Activated CD4-positive, alpha-beta memory T cell treated with anti-CD3 and anti-CD28 coated beads for 36 hours (primary cell): ENCODE data around the gene SCNN1B. TPM values are rescaled to one million over a fixed set of nuclear protein-coding genes. Genes with fewer than 3 reads are reported as not detected.

Experiments used
- CTCF ChIA-PET: fragments of 350-600 bp; sonication (Branson Sonifier 250); formaldehyde crosslinking; loops from one replicate; lab custom pipeline; 2021; ENCODE audit warnings: antibody characterized with exemption, inconsistent platforms; lab: Charles Lee
- POLR2A ChIA-PET: fragments of 350-600 bp; sonication (Branson Sonifier 250); formaldehyde crosslinking; loops from one replicate; lab custom pipeline; 2021; ENCODE audit warnings: antibody characterized with exemption; lab: Charles Lee
- DNase-seq: peaks from one replicate; pipeline ENCODE4 v3.0.0-alpha.2; 2020
- H3K27ac Mint-ChIP-seq: one replicate; pipeline ENCODE4 v1.8.0; 2021; ENCODE audit warnings: mixed read lengths
- H3K27me3 Mint-ChIP-seq: one replicate; pipeline ENCODE4 v1.8.0; 2021; ENCODE audit warnings: mixed read lengths
- H3K36me3 Mint-ChIP-seq: one replicate; pipeline ENCODE4 v1.8.0; 2021; ENCODE audit warnings: mixed read lengths
- H3K4me1 Mint-ChIP-seq: one replicate; pipeline ENCODE4 v1.8.0; 2021; ENCODE audit warnings: low read depth, mixed read lengths
- H3K4me3 Mint-ChIP-seq: one replicate; pipeline ENCODE4 v1.8.0; 2021; ENCODE audit warnings: mild to moderate bottlenecking, mixed read lengths
- H3K9me3 Mint-ChIP-seq: one replicate; pipeline ENCODE4 v1.8.0; 2021; ENCODE audit warnings: mixed read lengths
- intact Hi-C: fragments of 100-400 bp; cut with micrococcal nuclease; formaldehyde crosslinking; loops from one replicate; pipeline ENCODE4 v1.15.1; 2023
- total RNA-seq, 2 experiments: library from RNA; stranded (reverse); gene quantifications; one replicate each; pipeline ENCODE4 v1.2.3, GENCODE V29; 2021

SCNN1B gene
- total RNA-seq, 2 experiments from 2014 or later = not detected

DNA sequence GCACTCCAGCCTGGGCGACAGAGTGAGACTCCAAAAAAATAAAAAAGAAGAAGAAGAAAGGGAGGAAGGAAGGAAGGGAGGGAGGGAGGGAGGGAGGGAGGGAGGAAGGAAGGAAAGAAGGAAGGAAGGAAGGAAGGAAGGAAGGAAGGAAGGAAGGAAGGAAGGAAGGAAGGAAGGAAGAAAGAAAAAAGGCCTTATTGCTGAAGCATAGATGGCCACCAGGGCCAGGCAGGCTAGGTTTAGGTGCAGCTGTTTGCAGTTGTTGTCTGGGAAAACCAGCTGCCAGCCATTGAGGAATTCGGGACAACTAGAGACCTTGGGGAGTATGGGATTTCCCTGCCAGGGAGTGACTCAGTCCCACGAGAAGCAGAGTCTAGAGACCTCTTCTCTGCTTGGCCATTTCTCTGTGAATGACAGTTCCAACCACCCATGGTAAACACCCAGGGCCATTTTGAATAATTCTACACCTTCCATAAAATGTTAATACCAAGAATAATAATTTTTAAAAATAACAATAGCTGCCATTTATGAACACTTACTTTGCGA, 31.0 kb downstream of the SCNN1B start:
- CTCF ChIA-PET = no interaction called here
- H3K9me3 Mint-ChIP-seq = no peaks in the 10 kb centered on the region
- no peak overlapping the region for H3K4me3 Mint-ChIP-seq
- POLR2A ChIA-PET = no interaction called here
- peaks cover 8% of the 10 kb centered on the region for H3K27me3 Mint-ChIP-seq
- H3K36me3 Mint-ChIP-seq = no peaks in the 10 kb centered on the region
- intact Hi-C loops = no loop called here
- H3K27ac Mint-ChIP-seq = no peak overlapping the region
- peaks cover 5% of the 10 kb centered on the region for H3K4me1 Mint-ChIP-seq
- no peak for DNase-seq

DNA sequence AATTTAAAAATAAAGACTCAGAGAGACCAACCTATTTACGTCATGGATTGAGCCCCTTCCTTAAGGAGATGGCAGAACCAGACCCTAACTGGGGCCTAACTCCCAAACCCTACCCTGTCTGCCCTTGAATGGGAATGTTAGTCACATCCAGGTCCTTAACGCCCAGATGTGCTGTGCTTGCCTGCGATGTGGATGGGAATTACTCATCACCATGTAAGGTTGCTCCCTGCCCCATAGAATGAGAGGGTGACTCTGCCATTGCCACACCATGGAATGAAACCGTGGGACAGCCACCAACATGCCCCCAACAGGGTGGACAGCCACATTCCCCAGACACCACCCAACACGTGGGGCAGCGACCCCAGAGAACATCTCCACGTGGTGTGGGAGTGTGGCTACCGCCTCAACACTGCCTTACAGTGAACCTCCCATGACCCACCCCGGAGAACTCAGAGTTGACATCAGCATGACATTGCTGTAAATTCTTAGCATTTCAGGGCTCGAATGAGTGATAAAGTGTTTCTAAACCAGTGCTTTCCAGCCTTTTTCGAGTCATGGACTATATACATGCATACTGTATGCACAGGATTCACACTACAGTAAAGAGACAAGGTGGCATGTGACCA, 31.8 kb downstream of the SCNN1B start:
- no peaks in the 10 kb centered on the region for H3K36me3 Mint-ChIP-seq
- no peak for DNase-seq
- H3K27ac Mint-ChIP-seq = no peak overlapping the region
- no peak overlapping the region for H3K4me3 Mint-ChIP-seq
- ChIA-PET CTCF (no interaction called here), POLR2A (no interaction called here)
- peaks cover 8% of the 10 kb centered on the region for H3K27me3 Mint-ChIP-seq
- intact Hi-C loops = no loop called here
- H3K9me3 Mint-ChIP-seq = no peaks in the 10 kb centered on the region
- H3K4me1 Mint-ChIP-seq = peaks cover 5% of the 10 kb centered on the region

DNA sequence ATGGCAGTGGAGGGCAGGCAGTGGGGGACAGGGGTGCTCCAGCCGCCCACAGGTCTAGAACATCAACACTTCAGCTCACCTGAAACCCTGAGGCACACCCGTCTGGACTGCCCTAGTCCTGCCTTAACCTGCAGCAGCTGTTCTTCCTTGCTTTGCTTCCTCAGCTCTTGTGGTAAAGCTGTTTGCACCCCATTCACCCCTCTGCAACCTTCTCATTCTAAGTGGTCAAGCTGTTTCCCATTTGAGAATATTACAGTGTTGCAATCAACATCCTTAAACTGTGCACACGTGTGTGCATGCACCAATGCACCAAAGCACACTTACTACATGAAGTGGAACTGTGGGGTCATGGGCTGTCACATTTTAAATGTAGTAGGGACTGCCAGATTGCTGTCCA, 32.4 kb downstream of the SCNN1B start:
- ChIA-PET CTCF (interaction anchor here (1.5 kb wide), 1 partner anchor 101 kb away, joined by 4 read pairs; no protein-coding TSS in a partner anchor), POLR2A (no interaction called here)
- H3K27ac Mint-ChIP-seq = no peak overlapping the region
- H3K4me3 Mint-ChIP-seq = no peak overlapping the region
- no peaks in the 10 kb centered on the region for H3K9me3 Mint-ChIP-seq
- H3K27me3 Mint-ChIP-seq = peaks cover 8% of the 10 kb centered on the region
- peaks cover 5% of the 10 kb centered on the region for H3K4me1 Mint-ChIP-seq
- intact Hi-C loops = no loop called here
- H3K36me3 Mint-ChIP-seq = no peaks in the 10 kb centered on the region
- no peak for DNase-seq

DNA sequence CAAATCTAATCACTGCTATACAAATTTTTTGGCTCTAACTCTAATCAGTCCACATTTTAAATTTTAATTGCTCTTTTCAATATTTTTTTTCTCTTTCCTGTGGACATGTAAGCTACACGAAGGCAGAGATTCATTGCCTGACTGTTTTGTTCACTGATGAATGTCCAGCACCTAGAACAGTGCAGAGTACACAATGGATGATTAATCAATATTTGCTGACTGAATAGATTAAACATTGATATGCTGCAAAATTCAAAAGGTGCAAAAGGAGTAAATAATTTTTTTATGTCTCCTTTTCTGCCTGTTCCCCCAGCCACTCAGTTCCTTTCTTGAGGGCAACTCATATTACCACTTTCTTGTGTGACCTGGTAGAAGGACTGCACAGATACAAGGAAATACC, 32.8 kb downstream of the SCNN1B start:
- intact Hi-C loops = no loop called here
- H3K4me3 Mint-ChIP-seq = no peak overlapping the region
- ChIA-PET CTCF (interaction anchor here (1.5 kb wide), 1 partner anchor 100 kb away, joined by 4 read pairs; no protein-coding TSS in a partner anchor), POLR2A (no interaction called here)
- no peaks in the 10 kb centered on the region for H3K9me3 Mint-ChIP-seq
- no peak overlapping the region for H3K27ac Mint-ChIP-seq
- H3K27me3 Mint-ChIP-seq = peaks cover 8% of the 10 kb centered on the region
- peaks cover 5% of the 10 kb centered on the region for H3K4me1 Mint-ChIP-seq
- no peaks in the 10 kb centered on the region for H3K36me3 Mint-ChIP-seq
- DNase-seq = no peak

DNA sequence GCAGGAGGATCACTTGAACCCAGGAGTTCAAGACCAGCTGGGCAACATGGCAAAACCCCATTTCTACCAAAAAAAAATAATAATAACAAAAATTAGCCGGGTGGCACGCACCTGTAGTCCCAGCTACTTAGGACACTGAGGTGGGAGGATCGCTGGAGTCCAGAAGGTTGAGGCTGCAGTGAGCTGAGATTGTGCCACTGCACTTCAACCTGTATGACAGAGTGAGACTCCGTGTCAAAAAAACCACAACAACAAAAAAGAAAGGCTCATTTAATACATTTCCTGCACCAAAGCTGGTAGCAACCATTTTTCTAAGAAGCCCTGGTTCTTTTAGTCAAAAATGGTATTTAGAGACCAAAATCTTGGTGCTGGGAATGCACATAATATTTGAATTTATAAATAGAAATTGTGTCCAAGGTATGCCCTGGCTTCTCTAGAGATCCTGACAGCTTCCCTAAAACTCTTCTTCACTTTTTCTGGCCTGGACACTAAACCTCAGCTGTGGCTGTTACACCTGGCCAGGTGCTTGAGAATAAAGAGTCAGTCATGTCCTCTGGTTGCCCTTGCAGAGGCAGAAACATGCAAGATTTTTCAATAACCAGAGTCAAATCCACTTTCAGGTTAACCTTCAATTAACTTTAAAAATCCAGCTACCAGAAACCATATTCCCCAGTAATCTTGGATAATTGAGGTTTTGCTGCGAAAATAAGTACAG, 35.9 kb downstream of the SCNN1B start:
- intact Hi-C loops = no loop called here
- Mint-ChIP-seq H3K9me3 (no peaks in the 10 kb centered on the region), H3K27ac (no peak overlapping the region), H3K36me3 (no peaks in the 10 kb centered on the region), H3K27me3 (peaks cover 12% of the 10 kb centered on the region), H3K4me1 (peaks cover 5% of the 10 kb centered on the region), H3K4me3 (no peak overlapping the region)
- CTCF ChIA-PET = no interaction called here
- no peak for DNase-seq
- POLR2A ChIA-PET = no interaction called here

DNA sequence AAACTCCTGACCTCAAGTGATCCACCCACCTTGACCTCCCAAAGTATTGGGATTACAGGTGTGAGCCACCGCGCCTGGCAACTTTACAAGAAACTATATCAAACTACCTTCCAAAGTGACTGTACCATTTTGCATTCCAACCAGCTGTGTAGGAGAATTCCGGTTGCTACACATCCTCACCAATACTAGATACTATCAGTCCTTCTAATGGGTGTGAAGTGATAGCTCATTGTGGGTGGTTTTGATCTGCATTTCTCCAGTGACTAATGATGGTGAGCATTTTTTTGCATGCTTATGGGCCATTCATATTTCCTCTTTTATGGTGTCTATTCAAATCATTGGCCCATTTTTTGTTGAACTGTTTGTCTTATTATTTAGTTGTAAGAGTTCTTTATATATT, 37.7 kb downstream of the SCNN1B start:
- Mint-ChIP-seq H3K4me3 (no peak overlapping the region), H3K36me3 (no peaks in the 10 kb centered on the region), H3K27ac (no peak overlapping the region), H3K4me1 (peaks cover 5% of the 10 kb centered on the region), H3K27me3 (peaks cover 9% of the 10 kb centered on the region), H3K9me3 (no peaks in the 10 kb centered on the region)
- intact Hi-C loops = no loop called here
- DNase-seq = no peak
- ChIA-PET CTCF (interaction anchor here (0.5 kb wide), 1 partner anchor 159 kb away, joined by 3 read pairs; no protein-coding TSS in a partner anchor), POLR2A (no interaction called here)

DNA sequence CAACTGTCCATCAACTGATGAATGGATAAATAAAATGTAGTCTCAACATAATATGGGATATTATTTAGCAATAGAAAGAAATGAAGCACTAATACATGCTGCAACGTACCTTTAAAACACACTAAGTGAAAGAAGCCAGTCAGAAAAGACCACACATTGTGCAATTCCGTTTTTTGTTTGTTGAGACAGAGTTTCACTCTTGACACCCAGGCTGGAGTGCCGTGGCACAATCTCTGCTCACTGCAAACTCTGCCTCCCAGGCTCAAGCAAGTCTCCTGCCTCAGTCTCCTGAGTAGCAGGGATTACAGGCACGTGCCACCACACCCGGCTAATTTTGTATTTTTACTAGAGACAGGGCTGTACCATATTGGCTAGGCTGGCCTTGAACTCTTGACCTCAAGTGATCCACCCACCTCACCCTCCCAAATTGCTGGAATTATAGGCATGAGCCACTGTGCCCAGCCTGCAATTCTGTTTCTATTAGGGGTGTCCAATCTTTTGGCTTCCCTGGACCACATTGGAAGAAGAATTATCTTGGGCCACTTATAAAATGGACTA, 40.1 kb downstream of the SCNN1B start:
- no peak for DNase-seq
- H3K4me3 Mint-ChIP-seq = no peak overlapping the region
- H3K4me1 Mint-ChIP-seq = no peaks in the 10 kb centered on the region
- no peaks in the 10 kb centered on the region for H3K36me3 Mint-ChIP-seq
- ChIA-PET CTCF (no interaction called here), POLR2A (no interaction called here)
- no peaks in the 10 kb centered on the region for H3K9me3 Mint-ChIP-seq
- no peak overlapping the region for H3K27ac Mint-ChIP-seq
- H3K27me3 Mint-ChIP-seq = peaks cover 4% of the 10 kb centered on the region
- intact Hi-C loops = no loop called here

DNA sequence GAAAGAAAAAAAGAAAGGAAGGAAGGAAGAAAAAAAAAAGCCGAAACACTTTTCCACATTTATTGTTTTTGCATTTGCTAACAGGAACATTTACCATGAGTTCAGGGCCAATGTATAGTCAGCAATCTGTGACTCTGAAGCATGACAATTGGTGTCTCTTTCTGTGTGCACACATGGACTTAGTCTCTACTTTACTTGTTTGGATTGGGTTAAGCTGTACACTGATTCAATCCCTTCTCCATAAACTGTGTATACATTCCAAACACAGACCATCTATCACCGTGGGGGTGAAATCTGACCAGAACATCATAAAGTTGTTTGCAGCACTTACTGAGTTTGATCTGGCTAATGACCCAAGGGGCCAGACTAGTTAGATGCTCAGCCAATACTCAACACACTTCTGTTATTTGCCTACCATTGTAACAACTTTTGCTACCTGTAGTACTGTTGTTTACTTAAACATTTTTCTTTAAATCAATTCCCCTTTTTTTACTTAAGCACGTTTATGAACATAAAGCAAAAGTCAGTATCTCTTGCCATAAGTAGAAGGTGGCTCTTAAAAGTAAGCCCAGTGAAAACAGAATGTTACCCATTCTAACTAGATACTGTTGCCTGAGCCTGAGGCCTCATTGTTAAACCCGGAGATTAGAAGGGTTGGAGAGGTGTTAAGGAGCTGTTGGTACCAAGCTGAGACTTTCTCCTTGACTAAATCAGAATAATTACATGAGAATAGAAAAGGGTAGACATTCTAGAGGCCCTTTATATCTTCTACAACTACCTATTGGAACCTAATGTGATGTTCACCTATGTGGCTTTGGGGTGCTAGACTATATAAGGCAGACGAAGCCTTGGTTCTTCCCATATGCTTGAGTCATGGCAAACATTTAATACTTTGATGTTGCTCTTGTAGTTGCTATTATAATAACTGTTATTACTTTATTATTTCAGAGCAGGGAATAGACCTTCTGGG, 41.8 kb downstream of the SCNN1B start:
- intact Hi-C loops = no loop called here
- POLR2A ChIA-PET = no interaction called here
- CTCF ChIA-PET = no interaction called here
- Mint-ChIP-seq H3K36me3 (no peaks in the 10 kb centered on the region), H3K4me1 (no peaks in the 10 kb centered on the region), H3K27ac (no peak overlapping the region), H3K9me3 (no peaks in the 10 kb centered on the region), H3K27me3 (peaks cover 6% of the 10 kb centered on the region), H3K4me3 (no peak overlapping the region)
- no peak for DNase-seq

DNA sequence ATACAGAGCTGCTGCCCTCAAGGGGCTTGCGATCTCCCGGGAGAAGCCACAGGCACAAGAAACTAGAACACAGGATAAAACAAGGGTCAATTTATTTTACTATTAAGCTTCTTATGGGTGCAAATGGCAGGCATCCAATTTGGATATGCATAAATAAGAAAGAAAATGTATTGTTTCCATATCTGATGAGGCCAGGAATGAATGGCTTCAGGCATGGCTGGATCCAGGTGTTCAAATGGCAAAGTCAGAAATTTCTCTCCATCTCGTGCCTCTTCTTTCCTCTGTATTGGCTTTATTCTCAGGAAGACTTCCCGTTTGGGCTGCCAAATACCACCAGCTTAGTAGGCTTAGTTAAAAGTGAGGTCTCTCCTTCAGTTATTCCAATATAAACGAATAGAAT, 43.1 kb downstream of the SCNN1B start:
- Mint-ChIP-seq H3K27me3 (peaks cover 7% of the 10 kb centered on the region), H3K4me1 (no peaks in the 10 kb centered on the region), H3K36me3 (no peaks in the 10 kb centered on the region), H3K4me3 (no peak overlapping the region), H3K27ac (no peak overlapping the region), H3K9me3 (no peaks in the 10 kb centered on the region)
- DNase-seq = no peak
- ChIA-PET POLR2A (no interaction called here), CTCF (no interaction called here)
- intact Hi-C loops = no loop called here

DNA sequence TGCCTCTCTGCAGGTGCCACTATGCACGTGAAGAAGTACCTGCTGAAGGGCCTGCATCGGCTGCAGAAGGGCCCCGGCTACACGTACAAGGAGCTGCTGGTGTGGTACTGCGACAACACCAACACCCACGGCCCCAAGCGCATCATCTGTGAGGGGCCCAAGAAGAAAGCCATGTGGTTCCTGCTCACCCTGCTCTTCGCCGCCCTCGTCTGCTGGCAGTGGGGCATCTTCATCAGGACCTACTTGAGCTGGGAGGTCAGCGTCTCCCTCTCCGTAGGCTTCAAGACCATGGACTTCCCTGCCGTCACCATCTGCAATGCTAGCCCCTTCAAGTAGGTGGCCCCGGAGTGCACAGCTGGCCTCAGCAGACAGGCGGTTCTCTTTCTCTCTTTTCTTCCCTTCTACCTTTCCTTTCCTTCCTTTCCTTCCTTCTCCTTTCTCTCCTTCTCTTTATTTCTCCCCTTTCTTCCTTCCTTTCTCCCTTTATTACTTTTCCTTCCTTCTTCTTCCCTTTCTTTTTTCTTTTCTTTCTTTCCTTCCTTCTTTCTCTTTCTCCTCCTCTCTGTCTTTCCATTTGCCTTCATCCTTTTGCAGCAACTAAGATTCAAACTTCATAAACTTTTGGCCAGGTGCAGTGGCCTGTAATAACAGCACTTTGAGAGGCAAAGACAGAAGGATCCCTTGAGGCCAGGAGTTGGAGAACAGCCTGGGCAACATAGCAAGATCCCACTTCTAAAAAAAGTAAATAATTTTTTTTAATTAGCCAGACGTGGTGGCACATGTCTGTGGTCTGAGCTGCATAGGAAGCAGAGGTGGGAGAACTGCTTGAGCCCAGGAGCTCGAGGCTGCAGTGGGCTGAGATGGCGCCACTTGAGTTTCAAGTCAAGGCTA, 46.7 kb downstream of the SCNN1B start:
- Mint-ChIP-seq H3K36me3 (no peaks in the 10 kb centered on the region), H3K27ac (no peak overlapping the region), H3K27me3 (peaks cover 4% of the 10 kb centered on the region), H3K4me1 (no peaks in the 10 kb centered on the region), H3K9me3 (peaks cover 3% of the 10 kb centered on the region), H3K4me3 (no peak overlapping the region)
- intact Hi-C loops = no loop called here
- ChIA-PET CTCF (interaction anchor here (1.2 kb wide), 1 partner anchor 85 kb away, joined by 3 read pairs; no protein-coding TSS in a partner anchor), POLR2A (no interaction called here)
- no peak for DNase-seq

DNA sequence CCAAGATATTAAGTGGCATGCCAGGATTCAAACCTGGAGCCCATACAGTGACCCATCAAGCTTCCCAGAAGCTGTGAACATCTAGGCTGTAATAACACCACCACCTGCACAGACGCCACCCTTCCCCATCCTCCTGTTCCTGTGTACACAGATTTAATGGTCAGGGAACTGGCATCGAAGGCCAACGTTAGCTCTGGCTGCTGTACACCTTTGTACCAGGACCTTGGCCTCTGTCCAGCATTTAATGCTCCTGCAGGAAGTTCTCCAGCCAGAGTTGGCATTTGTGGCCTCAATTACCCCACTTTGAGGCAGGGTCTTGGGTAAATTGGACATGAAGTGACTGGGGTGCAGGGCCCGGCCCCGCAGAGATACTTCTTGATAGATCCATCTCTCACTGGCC, 49.3 kb downstream of the SCNN1B start:
- intact Hi-C loops = no loop called here
- H3K27me3 Mint-ChIP-seq = peaks cover 6% of the 10 kb centered on the region
- ChIA-PET CTCF (no interaction called here), POLR2A (no interaction called here)
- H3K4me3 Mint-ChIP-seq = no peak overlapping the region
- H3K9me3 Mint-ChIP-seq = peaks cover 3% of the 10 kb centered on the region
- no peak for DNase-seq
- no peak overlapping the region for H3K27ac Mint-ChIP-seq
- H3K4me1 Mint-ChIP-seq = no peaks in the 10 kb centered on the region
- H3K36me3 Mint-ChIP-seq = no peaks in the 10 kb centered on the region
